Activated T-helper 17 cell treated with anti-CD3 and anti-CD28 coated beads, Interleukin-2, amount 50 U/mL, for 72 hours (primary cell): ENCODE results near the gene FRMD4A. TPM values are rescaled to one million over a fixed set of nuclear protein-coding genes. Genes with fewer than 3 reads are reported as not detected.

Experiments
- ATAC-seq: fragments of 150-1000 bp; cut with Tn5 transposase; replicated peaks from 2 replicates; pipeline ENCODE4 v1.10.0; 2021; ENCODE audit warnings: mild to moderate bottlenecking, moderate library complexity
- H3K27ac Mint-ChIP-seq: one replicate; pipeline ENCODE4 v1.8.0; 2022; ENCODE audit warnings: mixed read lengths
- H3K27me3 Mint-ChIP-seq: one replicate; pipeline ENCODE4 v1.8.0; 2022; ENCODE audit warnings: mixed read lengths
- H3K36me3 Mint-ChIP-seq: one replicate; pipeline ENCODE4 v1.8.0; 2022; ENCODE audit warnings: low read depth, mild to moderate bottlenecking, mixed read lengths
- H3K4me1 Mint-ChIP-seq: one replicate; pipeline ENCODE4 v1.8.0; 2022; ENCODE audit warnings: mixed read lengths
- H3K4me3 Mint-ChIP-seq: one replicate; pipeline ENCODE4 v1.8.0; 2022; ENCODE audit warnings: mild to moderate bottlenecking, mixed read lengths
- H3K9me3 Mint-ChIP-seq: one replicate; pipeline ENCODE4 v1.8.0; 2022; ENCODE audit warnings: mixed read lengths
- total RNA-seq, 2 donors: library from RNA; stranded (reverse); gene quantifications; one replicate each; pipeline ENCODE4 v1.2.3, GENCODE V29; 2022

Gene FRMD4A
- total RNA-seq, 2 donors from 2014 or later = 0.69 to 2.0 TPM

DNA sequence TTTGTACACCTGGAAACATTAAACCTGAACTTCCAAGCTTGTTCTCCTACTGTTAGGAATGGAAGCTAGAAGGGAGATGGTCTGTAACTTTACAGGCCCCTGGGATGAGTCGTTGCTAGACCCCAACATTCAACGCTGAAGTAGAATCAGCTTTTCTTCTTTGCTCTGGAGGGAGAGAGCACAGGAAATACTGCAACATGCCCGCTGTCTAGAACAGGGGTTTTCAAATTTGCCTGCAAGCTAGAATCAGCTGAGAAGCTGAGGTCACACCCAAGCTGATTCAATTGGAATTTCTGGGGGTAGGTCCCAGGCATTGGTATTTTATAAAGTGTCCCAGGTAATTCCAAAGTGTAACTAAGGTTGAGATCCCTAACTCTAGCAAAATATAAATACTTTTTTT, 524.3 kb downstream of the FRMD4A start:
- Mint-ChIP-seq H3K4me1 (no peaks in the 10 kb centered on the region), H3K9me3 (no peaks in the 10 kb centered on the region), H3K4me3 (no peak overlapping the region), H3K27me3 (no peaks in the 10 kb centered on the region), H3K27ac (no peak overlapping the region), H3K36me3 (no peaks in the 10 kb centered on the region)
- ATAC-seq = no peak

DNA sequence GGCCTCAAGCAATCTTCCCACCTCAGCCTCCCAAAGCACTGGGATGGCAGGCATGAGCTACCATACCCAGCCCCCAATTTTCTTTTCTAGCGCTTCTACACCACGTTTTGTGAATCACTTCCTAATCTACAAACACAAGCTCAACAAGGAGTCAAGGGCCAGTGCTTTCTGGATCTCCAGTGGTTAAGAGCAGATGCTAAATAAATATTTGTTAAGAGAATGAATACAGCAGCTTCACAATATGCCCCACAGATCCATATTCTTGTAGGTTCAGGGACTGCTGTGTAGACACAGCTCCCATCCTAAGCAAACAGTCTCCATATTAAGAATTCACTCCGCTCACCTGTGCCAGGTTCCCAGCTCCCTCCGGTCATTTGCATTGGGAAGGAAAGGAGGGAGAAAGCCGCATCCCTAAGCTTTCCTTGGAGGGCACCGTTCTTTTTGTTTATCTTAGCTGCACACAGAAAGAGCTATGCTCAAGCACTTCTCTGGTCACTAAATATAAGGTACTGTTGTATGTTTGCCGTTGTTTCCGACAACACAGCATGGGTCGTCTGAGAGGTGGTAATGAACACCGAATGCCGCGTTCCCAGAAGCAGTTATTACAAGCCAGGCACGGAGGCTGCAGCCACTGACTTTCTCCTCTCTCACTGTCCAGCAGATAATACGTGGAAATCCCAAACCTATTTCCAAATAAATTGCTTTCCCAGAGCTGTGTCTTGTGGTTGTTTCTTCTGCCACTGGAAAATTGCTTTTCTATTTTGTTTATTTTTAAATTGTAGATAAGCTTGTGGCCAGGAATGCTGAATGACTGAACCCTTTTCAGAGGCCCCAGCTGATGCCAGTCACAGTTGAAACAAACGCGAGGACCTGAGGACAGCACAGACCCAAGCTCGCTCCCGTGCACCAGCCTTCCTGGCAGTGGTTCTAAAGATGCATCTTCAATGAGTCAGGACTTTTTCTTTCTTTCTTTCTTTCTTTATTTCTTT, 526.9 kb downstream of the FRMD4A start:
- H3K9me3 Mint-ChIP-seq = no peaks in the 10 kb centered on the region
- H3K4me1 Mint-ChIP-seq = no peaks in the 10 kb centered on the region
- no peaks in the 10 kb centered on the region for H3K36me3 Mint-ChIP-seq
- no peak for ATAC-seq
- no peak overlapping the region for H3K4me3 Mint-ChIP-seq
- no peak overlapping the region for H3K27ac Mint-ChIP-seq
- no peaks in the 10 kb centered on the region for H3K27me3 Mint-ChIP-seq

DNA sequence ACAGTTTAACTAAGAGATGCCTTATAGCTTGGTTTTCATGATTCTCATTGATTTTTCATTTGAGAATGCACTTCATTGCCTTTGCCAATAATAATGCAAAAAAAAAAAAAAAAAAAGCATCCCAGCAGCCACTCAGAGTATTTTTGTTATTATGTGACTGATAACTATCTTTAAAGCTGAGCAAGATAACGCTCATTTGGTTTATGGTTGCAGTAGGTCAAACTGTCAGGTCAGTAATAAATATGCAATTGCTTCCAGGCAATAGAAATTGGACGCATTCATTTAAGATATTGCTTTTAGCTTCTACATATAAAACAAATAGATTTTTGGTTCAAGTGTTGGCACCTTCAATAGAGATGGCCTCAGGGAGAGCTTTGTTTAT, 528.8 kb downstream of the FRMD4A start:
- H3K4me3 Mint-ChIP-seq = no peak overlapping the region
- no peaks in the 10 kb centered on the region for H3K27me3 Mint-ChIP-seq
- H3K9me3 Mint-ChIP-seq = no peaks in the 10 kb centered on the region
- H3K27ac Mint-ChIP-seq = no peak overlapping the region
- H3K4me1 Mint-ChIP-seq = no peaks in the 10 kb centered on the region
- H3K36me3 Mint-ChIP-seq = no peaks in the 10 kb centered on the region
- ATAC-seq = no peak

DNA sequence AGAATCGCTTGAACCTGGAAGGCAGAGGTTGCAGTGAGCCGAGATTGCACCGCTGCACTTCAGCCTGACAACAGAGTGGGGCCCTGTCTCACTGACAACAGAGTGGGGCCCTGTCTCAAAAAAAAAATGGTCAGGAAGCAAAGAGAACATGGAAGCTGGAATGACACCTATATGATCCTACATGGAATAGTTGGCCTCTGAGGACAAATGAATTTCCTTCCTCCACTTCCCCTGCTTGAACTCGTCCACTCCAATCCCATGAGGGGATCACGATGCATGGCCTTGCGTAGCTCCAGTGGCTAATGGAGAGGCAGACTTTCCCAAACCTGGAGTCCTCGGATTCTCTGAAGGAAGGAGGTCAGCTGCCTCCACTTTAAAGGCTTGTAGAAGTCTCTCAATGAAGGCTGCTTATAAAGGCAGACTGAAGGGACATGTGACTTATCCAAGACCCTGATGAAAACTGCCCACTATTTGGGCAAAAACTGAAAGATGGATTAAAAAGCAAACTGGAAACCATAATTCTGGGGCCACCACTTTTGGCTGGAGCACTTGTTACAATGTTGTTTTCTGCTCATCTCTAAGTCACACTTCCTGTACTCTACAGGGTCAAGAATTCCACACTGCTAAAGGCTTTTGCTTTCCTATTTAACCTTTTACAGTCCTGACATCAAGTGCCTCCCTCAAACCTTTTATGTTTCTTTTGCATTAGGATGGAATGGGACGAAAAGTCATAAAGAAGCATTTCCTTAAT, 529.4 kb downstream of the FRMD4A start:
- Mint-ChIP-seq H3K27me3 (no peaks in the 10 kb centered on the region), H3K36me3 (no peaks in the 10 kb centered on the region), H3K27ac (no peak overlapping the region), H3K4me1 (peaks cover 1% of the 10 kb centered on the region), H3K9me3 (no peaks in the 10 kb centered on the region), H3K4me3 (no peak overlapping the region)
- ATAC-seq = no peak

DNA sequence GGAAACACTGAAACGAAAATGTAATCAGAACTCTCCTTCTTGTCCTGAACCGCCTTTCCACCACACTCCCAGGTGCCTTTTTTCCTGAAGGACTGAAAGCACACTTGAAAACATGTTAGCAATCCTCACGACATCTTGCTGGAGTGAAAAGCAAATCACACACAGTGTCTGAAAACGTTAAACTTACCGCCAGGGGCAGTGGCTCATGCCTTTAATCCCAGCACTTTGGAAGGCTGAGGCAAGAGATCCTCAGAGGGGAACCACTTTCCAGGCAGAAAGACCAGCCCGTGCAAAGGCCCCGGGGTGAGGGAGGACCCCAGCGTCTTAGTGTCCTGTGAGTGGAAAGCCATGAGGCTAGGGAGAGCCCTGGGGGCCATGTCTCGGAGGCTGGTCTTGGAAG, 533.6 kb downstream of the FRMD4A start:
- no peak for ATAC-seq
- Mint-ChIP-seq H3K4me1 (peaks cover 13% of the 10 kb centered on the region), H3K27me3 (no peaks in the 10 kb centered on the region), H3K9me3 (no peaks in the 10 kb centered on the region), H3K4me3 (no peak overlapping the region), H3K36me3 (no peaks in the 10 kb centered on the region), H3K27ac (no peak overlapping the region)

DNA sequence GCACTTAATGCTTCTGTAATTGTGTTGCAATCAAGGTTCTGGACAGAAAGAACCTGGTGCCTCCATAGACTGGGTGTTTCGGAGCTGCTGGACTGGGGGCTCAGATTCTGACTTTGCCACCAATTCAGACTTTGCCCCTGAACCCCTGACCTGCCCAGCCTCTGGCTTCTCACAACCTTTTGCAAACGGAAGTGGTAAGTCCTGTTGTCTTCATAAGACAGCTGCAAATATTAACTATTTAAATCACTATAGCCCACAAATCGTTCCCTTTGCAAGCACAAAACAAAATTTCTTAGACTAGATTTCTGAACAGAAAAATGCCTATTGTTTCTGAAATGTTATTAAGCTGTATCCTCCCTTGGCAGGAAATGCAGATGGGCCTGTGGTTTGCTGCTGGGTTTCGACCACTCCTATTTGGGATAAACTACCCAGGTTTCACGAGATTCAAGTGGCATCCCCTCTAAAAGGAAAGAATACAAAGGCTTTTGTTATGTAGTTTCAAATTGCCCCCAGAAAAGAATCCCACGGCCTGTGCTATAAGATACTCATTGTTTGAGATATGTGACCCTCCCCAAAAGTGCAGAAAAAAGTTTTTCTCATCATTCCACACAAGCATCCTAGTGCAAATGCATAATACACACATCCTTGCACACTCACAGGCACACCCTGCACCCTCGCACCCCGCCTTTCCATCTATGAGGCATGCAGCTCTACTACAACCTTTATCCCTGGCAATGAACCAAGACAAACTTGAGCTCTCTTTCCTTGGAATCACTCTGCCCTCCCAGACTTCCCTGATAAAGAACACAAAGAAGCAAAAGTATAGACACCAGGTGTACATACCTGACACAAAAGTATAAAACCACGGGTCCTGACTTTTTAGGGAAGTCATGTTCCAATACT, 534.8 kb downstream of the FRMD4A start:
- ATAC-seq = no peak

DNA sequence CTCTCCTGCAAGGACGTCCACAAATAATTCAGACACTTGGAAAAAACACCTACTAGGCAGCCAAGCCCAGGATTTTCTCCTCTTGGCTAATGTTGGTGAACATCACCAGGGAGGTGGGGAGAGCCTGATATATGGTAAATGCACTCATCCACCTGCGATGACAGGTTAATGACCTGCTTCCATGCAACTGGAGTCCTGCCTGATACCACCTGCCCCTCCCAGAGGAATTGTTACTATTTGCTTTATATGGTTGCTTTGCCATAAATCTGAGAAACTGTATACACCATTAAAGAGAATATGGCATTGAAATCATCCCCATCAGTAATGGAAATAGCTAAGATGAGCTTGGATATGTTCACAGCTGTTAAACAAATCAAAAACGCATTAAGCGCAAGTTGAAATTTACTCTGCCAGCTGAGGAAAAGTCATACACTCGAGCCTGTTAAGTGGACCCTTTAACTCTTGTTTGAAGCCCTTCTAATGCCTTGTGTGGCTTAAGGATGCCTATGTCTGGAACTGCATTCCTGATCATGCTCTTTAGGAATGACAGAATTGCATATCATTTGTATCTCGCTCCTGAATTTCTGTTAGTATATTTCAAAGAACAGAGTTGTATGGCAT, 535.6 kb downstream of the FRMD4A start:
- H3K36me3 Mint-ChIP-seq = no peaks in the 10 kb centered on the region
- H3K4me1 Mint-ChIP-seq = peaks cover 13% of the 10 kb centered on the region
- ATAC-seq = no peak
- no peaks in the 10 kb centered on the region for H3K9me3 Mint-ChIP-seq
- no peak overlapping the region for H3K27ac Mint-ChIP-seq
- H3K27me3 Mint-ChIP-seq = no peaks in the 10 kb centered on the region
- H3K4me3 Mint-ChIP-seq = no peak overlapping the region

More for the DNA sequence above, 534.8 kb downstream of the FRMD4A start:
- no peak overlapping the region for H3K27ac Mint-ChIP-seq
- H3K27me3 Mint-ChIP-seq = no peaks in the 10 kb centered on the region
- H3K9me3 Mint-ChIP-seq = no peaks in the 10 kb centered on the region
- peaks cover 13% of the 10 kb centered on the region for H3K4me1 Mint-ChIP-seq
- no peaks in the 10 kb centered on the region for H3K36me3 Mint-ChIP-seq
- H3K4me3 Mint-ChIP-seq = no peak overlapping the region

DNA sequence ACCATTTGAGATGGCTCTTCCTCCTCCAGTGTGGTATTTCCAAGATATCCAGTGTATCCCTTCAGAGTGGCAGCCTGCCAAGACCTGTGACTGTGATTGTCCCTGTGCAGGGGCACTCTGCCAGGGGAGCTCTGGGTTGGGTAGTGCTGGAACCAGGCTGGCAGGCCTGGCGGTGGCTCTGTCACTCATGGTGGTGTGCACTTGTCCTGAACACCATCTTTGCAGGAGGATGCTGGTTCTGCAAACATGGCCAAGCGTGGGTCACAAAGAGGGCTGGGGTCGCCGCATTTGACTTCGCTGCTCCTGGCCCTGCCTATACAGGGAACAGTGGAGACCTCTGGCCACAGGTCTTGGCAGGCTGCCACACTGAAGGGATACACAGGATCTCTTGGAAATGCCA, 538.7 kb downstream of the FRMD4A start:
- Mint-ChIP-seq H3K27me3 (no peaks in the 10 kb centered on the region), H3K9me3 (no peaks in the 10 kb centered on the region)

DNA sequence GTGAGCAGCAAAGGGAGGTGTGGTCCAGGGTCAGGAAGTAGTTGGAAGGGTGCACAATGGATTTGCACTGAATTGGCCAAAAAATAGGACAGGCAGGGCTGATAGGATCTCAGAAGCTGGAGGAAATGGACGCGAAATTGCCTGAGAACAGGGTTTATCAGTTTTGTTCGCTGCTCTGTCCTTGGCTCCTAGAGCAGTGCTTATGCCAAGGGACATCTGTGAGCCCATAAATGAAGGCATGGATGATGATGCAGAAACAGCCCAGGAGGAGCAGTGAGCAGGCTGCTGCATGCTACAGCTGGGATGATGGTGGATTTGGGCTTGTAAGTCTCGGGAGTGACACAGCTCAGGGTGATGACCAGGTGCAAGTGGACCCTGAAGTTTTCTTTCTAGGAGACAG, 539.2 kb downstream of the FRMD4A start:
- Mint-ChIP-seq H3K4me1 (peaks cover 22% of the 10 kb centered on the region), H3K27me3 (no peaks in the 10 kb centered on the region), H3K27ac (no peak overlapping the region), H3K9me3 (no peaks in the 10 kb centered on the region), H3K36me3 (no peaks in the 10 kb centered on the region), H3K4me3 (no peak overlapping the region)
- ATAC-seq = no peak

More for the DNA sequence above, 538.7 kb downstream of the FRMD4A start:
- no peaks in the 10 kb centered on the region for H3K36me3 Mint-ChIP-seq
- no peak overlapping the region for H3K4me3 Mint-ChIP-seq
- peaks cover 19% of the 10 kb centered on the region for H3K4me1 Mint-ChIP-seq
- ATAC-seq = no peak
- H3K27ac Mint-ChIP-seq = no peak overlapping the region

DNA sequence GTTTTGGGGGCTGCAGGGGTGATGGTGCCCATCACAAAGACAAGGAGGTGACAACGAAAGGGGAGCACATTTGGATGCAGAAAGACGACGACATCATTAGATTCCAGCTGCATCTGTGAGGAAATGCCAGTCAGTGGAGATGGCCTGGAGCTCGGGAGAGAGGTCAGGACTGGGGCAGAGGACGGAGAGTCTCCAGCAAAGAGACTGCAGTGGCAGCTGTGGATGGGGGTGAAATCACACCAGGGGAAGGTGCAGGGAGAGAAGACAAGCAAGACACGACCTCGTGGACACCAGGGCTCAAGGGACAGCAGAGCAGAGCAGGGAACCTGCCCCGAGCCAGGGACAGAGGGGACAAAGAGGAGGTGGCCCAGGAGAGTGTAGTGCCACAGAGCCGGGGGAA, 540.5 kb downstream of the FRMD4A start:
- no peak for ATAC-seq
- H3K9me3 Mint-ChIP-seq = no peaks in the 10 kb centered on the region

DNA sequence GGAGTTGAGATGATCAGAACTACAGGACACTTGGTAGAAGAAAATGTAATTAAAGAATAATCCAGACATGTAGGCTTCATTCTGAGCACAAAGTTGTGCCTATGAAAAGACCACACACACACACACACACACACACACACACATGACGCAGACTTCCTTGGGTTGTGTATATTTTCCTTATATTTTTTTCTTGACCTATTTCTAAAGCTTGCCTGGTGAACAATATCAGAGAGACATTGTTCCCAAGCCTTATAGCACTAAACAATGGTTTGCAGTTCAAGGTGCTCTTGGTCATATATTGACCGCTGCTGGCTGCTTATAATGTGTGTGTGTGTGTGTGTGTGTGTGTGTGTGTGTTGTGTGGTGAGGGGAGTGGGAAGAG, 541.3 kb downstream of the FRMD4A start:
- Mint-ChIP-seq H3K27me3 (no peaks in the 10 kb centered on the region), H3K27ac (no peak overlapping the region), H3K36me3 (no peaks in the 10 kb centered on the region), H3K9me3 (no peaks in the 10 kb centered on the region), H3K4me3 (no peak overlapping the region), H3K4me1 (peaks cover 9% of the 10 kb centered on the region)
- ATAC-seq = no peak

More for the DNA sequence above, 540.5 kb downstream of the FRMD4A start:
- Mint-ChIP-seq H3K27ac (no peak overlapping the region), H3K36me3 (no peaks in the 10 kb centered on the region), H3K4me1 (peaks cover 11% of the 10 kb centered on the region), H3K27me3 (no peaks in the 10 kb centered on the region), H3K4me3 (no peak overlapping the region)

DNA sequence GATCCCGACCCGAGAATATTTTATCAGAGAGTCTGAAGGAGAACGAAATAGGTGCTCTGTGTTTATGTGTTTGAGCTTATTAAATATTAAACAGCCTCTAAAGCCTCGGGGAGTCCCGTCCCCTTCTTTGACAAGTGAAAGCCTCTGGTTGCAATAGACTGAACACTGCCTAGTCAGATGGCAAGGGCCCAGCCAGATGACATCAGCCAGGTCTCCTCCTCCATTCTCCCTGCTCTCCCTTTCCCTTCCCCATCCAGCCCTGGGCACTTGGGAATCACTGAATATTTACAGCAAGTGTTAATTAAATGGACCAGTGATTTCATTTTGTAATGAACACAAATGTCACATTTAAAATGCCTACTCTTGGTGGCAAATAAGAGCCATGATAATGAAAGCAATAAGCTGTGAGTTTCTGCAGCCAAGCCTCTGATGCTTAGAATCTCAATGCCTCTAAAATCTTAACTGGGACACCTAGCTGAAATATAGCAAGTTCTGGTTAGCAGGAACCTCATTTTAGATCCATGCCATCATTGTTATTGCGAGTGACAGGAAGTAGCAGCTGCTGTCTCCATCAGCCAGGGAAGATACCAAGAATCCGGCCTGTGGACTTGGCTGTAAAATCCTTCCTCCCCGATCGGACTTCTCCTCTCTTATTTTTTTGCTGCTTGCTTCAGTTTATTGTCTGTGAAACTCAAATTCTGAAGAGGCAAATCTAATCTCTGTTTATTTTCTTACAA, 541.8 kb downstream of the FRMD4A start:
- no peak overlapping the region for H3K4me3 Mint-ChIP-seq
- no peaks in the 10 kb centered on the region for H3K36me3 Mint-ChIP-seq
- H3K27ac Mint-ChIP-seq = no peak overlapping the region
- no peaks in the 10 kb centered on the region for H3K27me3 Mint-ChIP-seq
- no peaks in the 10 kb centered on the region for H3K9me3 Mint-ChIP-seq
- ATAC-seq = no peak
- H3K4me1 Mint-ChIP-seq = peaks cover 14% of the 10 kb centered on the region

DNA sequence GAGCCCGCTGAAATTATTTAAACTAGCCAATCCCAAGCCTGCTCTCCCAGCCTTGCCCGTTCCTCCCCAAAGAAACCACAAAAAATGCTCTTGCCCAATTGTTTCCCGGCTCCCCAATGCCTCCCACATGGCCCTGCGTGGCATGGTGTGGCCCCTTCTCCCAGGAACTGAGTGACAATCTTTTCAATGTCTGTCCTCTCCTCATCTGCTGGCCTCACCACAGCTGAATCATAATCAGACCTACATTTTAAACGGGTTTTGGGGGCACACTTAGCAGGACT, 542.5 kb downstream of the FRMD4A start:
- ATAC-seq = no peak
- Mint-ChIP-seq H3K4me1 (peaks cover 15% of the 10 kb centered on the region), H3K4me3 (no peak overlapping the region), H3K27me3 (no peaks in the 10 kb centered on the region), H3K27ac (no peak overlapping the region), H3K36me3 (no peaks in the 10 kb centered on the region), H3K9me3 (no peaks in the 10 kb centered on the region)
